HEK293 (cell line): ENCODE measurements around the gene MPPED2.

Source experiments
- CTCF ChIA-PET: fragments of 350-600 bp; formaldehyde crosslinking; extraction: SDS; loops from one replicate; lab custom pipeline; 2021; ENCODE audit warnings: antibody characterized with exemption; lab: Yijun Ruan, JAX
- POLR2A ChIA-PET: fragments of 300-600 bp; formaldehyde crosslinking; extraction: SDS; loops from one replicate; lab custom pipeline; 2020; ENCODE audit warnings: antibody characterized with exemption, inconsistent platforms; lab: Yijun Ruan, JAX
- H3K27ac ChIP-seq: fragments of 200-500 bp; sonication (Bioruptor generic); 2 replicates; pipeline ENCODE4 v1.5.1; 2014; ENCODE audit warnings: low read depth, low read length, control low read depth, inconsistent platforms; ENCODE audit errors: extremely low read depth
- H3K36me3 ChIP-seq, 2 experiments: fragments of 200-500 bp in 1 of 2; sonication (Bioruptor generic) in 1 of 2; 1 replicate in 1 of 2; 2 replicates in 1 of 2; pipeline ENCODE4 v1.5.1; 2014 to 2017; ENCODE audit warnings: inconsistent platforms in 2 of 2, low read length in 2 of 2; ENCODE audit not compliant: control insufficient read depth in 2 of 2, insufficient read depth in 1 of 2
- H3K4me1 ChIP-seq: fragments of 200-500 bp; sonication (Bioruptor generic); 2 replicates; pipeline ENCODE4 v1.5.1; 2014; ENCODE audit warnings: mild to moderate bottlenecking, low read length, inconsistent platforms; ENCODE audit not compliant: control insufficient read depth, insufficient read depth
- H3K4me3 ChIP-seq: 2 replicates; pipeline ENCODE4 v1.5.1; 2011; ENCODE audit warnings: low read depth, mild to moderate bottlenecking, control low read depth, low read length, moderate library complexity
- H3K9me3 ChIP-seq: fragments of 200-500 bp; sonication (Bioruptor generic); 2 replicates; pipeline ENCODE4 v1.5.1; 2014; ENCODE audit warnings: low read depth, low read length, inconsistent platforms; ENCODE audit not compliant: control insufficient read depth, insufficient read depth
- BCL11B ChIP-seq: fragments of 450-650 bp; formaldehyde crosslinking; IDR thresholded peaks from 2 replicates; pipeline ENCODE4 v1.5.1; 2016; ENCODE audit warnings: low read depth, missing biosample characterization, missing genetic modification characterization
- GFI1B ChIP-seq: fragments of 450-650 bp; formaldehyde crosslinking; IDR thresholded peaks from 2 replicates; pipeline ENCODE4 v1.5.1; 2016; ENCODE audit warnings: missing biosample characterization, missing genetic modification characterization
- KLF16 ChIP-seq: fragments of 450-650 bp; formaldehyde crosslinking; IDR thresholded peaks from 2 replicates; pipeline ENCODE4 v1.5.1; 2017; ENCODE audit warnings: missing biosample characterization, missing genetic modification characterization
- OVOL3 ChIP-seq: fragments of 450-650 bp; formaldehyde crosslinking; IDR thresholded peaks from 2 replicates; pipeline ENCODE4 v1.5.1; 2016; ENCODE audit warnings: missing biosample characterization, missing genetic modification characterization
- SCRT1 ChIP-seq: fragments of 450-650 bp; formaldehyde crosslinking; IDR thresholded peaks from 2 replicates; pipeline ENCODE4 v1.5.1; 2016; ENCODE audit warnings: missing biosample characterization, missing genetic modification characterization, borderline replicate concordance
- ZNF146 ChIP-seq: fragments of 450-650 bp; formaldehyde crosslinking; IDR thresholded peaks from 2 replicates; pipeline ENCODE4 v1.5.1; 2016; ENCODE audit warnings: missing biosample characterization, missing genetic modification characterization
- ZNF174 ChIP-seq: fragments of 450-650 bp; formaldehyde crosslinking; IDR thresholded peaks from 2 replicates; pipeline ENCODE4 v1.5.0; 2017; ENCODE audit warnings: missing biosample characterization, mild to moderate bottlenecking, missing genetic modification characterization
- ZNF211 ChIP-seq: fragments of 450-650 bp; formaldehyde crosslinking; IDR thresholded peaks from 2 replicates; pipeline ENCODE4 v1.5.1; 2016; ENCODE audit warnings: low read depth, missing biosample characterization, missing genetic modification characterization
- ZNF311 ChIP-seq: fragments of 450-650 bp; formaldehyde crosslinking; IDR thresholded peaks from 2 replicates; pipeline ENCODE4 v1.5.1; 2017; ENCODE audit warnings: missing biosample characterization, missing genetic modification characterization, borderline replicate concordance
- ZNF514 ChIP-seq: fragments of 450-650 bp; formaldehyde crosslinking; IDR thresholded peaks from 2 replicates; pipeline ENCODE4 v1.5.1; 2016; ENCODE audit warnings: missing biosample characterization, missing genetic modification characterization
- ZNF548 ChIP-seq: fragments of 450-650 bp; formaldehyde crosslinking; IDR thresholded peaks from 2 replicates; pipeline ENCODE4 v1.5.1; 2016; ENCODE audit warnings: missing biosample characterization, missing genetic modification characterization
- ZNF585B ChIP-seq: fragments of 450-650 bp; formaldehyde crosslinking; IDR thresholded peaks from 2 replicates; pipeline ENCODE4 v1.5.1; 2016; ENCODE audit warnings: missing biosample characterization, missing genetic modification characterization
- ZNF677 ChIP-seq: fragments of 450-650 bp; IDR thresholded peaks from 2 replicates; pipeline ENCODE4 v1.5.0; 2018; ENCODE audit warnings: missing biosample characterization, mild to moderate bottlenecking, missing genetic modification characterization, moderate library complexity
- ZNF791 ChIP-seq: fragments of 450-650 bp; formaldehyde crosslinking; IDR thresholded peaks from 2 replicates; pipeline ENCODE4 v1.5.1; 2016; ENCODE audit warnings: missing biosample characterization, missing genetic modification characterization
- TF ChIP-seq, protein P1 (sequence below): fragments of 450-650 bp; IDR thresholded peaks from 2 replicates; pipeline ENCODE4 v1.5.1; 2018; ENCODE audit warnings: missing biosample characterization, mild to moderate bottlenecking, missing genetic modification characterization
- TF ChIP-seq, protein P2 (sequence below): fragments of 450-650 bp; formaldehyde crosslinking; IDR thresholded peaks from 2 replicates; pipeline ENCODE4 v1.5.1; 2016; ENCODE audit warnings: missing biosample characterization, missing genetic modification characterization, low read depth
- TF ChIP-seq, protein P3 (sequence below): fragments of 450-650 bp; formaldehyde crosslinking; IDR thresholded peaks from 2 replicates; pipeline ENCODE4 v1.5.1; 2016; ENCODE audit warnings: missing biosample characterization, missing genetic modification characterization
- TF ChIP-seq, protein P4 (sequence below): fragments of 450-650 bp; formaldehyde crosslinking; IDR thresholded peaks from 2 replicates; pipeline ENCODE4 v1.5.1; 2017; ENCODE audit warnings: missing biosample characterization, missing genetic modification characterization
- TF ChIP-seq, protein P5 (sequence below): fragments of 450-650 bp; formaldehyde crosslinking; IDR thresholded peaks from 2 replicates; pipeline ENCODE4 v1.5.1; 2016; ENCODE audit warnings: missing biosample characterization, missing genetic modification characterization

Gene MPPED2

DNA sequence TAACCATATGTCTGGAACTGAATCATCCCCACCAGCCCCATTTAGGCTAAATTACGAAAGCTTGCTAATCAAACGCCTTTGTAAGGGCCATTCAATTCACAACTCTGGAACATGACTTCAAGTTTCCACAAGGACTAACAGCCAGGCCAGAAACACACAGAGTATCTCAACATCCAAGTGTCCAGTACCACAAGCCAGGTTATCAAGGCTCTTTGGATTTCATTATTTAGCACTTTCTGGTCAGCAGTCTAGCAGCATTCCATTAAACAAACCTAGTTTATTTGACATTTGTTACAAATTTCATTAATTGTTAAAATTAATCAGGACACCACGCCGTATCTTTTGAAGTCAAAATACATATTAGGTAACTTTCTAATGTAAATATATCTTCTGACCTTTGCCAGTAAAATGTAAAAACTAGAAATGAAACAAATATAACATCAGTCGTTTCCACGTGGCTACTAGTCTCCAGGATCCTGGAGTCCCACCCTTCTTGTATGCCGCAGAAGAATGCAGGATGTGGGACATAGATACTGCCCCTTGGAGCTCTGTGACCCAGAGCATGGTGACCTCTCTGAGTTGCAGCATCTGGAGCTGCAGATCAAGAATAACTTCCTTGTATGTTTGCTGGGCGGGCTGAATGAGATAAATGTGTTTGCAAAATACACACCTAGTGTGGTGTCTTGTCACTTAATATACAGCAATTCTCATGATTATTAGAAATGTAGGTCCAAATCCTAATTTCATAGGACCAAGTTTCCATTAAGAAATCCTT lies 64.7 kb downstream of the MPPED2 start:
- Histone ChIP-seq H3K36me3 (no peaks in the 10 kb centered on the region), H3K4me1 (0 out of 2 replicates have a peak, but pooled peaks cover 3% of the 10 kb centered on the region), H3K4me3 (no peak overlapping the region), H3K27ac (no peak overlapping the region), H3K9me3 (no peaks in the 10 kb centered on the region)
- POLR2A ChIA-PET: no interaction called here
- TF ChIP-seq, protein P1, sequence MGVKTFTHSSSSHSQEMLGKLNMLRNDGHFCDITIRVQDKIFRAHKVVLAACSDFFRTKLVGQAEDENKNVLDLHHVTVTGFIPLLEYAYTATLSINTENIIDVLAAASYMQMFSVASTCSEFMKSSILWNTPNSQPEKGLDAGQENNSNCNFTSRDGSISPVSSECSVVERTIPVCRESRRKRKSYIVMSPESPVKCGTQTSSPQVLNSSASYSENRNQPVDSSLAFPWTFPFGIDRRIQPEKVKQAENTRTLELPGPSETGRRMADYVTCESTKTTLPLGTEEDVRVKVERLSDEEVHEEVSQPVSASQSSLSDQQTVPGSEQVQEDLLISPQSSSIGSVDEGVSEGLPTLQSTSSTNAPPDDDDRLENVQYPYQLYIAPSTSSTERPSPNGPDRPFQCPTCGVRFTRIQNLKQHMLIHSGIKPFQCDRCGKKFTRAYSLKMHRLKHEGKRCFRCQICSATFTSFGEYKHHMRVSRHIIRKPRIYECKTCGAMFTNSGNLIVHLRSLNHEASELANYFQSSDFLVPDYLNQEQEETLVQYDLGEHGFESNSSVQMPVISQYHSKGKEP: no peak
- TF ChIP-seq, protein P2, sequence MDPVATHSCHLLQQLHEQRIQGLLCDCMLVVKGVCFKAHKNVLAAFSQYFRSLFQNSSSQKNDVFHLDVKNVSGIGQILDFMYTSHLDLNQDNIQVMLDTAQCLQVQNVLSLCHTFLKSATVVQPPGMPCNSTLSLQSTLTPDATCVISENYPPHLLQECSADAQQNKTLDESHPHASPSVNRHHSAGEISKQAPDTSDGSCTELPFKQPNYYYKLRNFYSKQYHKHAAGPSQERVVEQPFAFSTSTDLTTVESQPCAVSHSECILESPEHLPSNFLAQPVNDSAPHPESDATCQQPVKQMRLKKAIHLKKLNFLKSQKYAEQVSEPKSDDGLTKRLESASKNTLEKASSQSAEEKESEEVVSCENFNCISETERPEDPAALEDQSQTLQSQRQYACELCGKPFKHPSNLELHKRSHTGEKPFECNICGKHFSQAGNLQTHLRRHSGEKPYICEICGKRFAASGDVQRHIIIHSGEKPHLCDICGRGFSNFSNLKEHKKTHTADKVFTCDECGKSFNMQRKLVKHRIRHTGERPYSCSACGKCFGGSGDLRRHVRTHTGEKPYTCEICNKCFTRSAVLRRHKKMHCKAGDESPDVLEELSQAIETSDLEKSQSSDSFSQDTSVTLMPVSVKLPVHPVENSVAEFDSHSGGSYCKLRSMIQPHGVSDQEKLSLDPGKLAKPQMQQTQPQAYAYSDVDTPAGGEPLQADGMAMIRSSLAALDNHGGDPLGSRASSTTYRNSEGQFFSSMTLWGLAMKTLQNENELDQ (tag by site-specific recombination): no peak
- TF ChIP-seq ZNF311 (tag by site-specific recombination): no peak
- no peak for TF ChIP-seq ZNF174 (tag by site-specific recombination)
- no peak for TF ChIP-seq BCL11B (tag by site-specific recombination)
- TF ChIP-seq ZNF585B (tag by site-specific recombination): no peak
- no peak for TF ChIP-seq ZNF791 (tag by site-specific recombination)
- TF ChIP-seq, protein P3, sequence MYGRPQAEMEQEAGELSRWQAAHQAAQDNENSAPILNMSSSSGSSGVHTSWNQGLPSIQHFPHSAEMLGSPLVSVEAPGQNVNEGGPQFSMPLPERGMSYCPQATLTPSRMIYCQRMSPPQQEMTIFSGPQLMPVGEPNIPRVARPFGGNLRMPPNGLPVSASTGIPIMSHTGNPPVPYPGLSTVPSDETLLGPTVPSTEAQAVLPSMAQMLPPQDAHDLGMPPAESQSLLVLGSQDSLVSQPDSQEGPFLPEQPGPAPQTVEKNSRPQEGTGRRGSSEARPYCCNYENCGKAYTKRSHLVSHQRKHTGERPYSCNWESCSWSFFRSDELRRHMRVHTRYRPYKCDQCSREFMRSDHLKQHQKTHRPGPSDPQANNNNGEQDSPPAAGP (tag by site-specific recombination): no peak
- TF ChIP-seq SCRT1 (tag by site-specific recombination): no peak
- no peak for TF ChIP-seq ZNF677
- no peak for TF ChIP-seq OVOL3 (tag by site-specific recombination)
- TF ChIP-seq ZNF146 (tag by site-specific recombination): no peak
- TF ChIP-seq, protein P4, sequence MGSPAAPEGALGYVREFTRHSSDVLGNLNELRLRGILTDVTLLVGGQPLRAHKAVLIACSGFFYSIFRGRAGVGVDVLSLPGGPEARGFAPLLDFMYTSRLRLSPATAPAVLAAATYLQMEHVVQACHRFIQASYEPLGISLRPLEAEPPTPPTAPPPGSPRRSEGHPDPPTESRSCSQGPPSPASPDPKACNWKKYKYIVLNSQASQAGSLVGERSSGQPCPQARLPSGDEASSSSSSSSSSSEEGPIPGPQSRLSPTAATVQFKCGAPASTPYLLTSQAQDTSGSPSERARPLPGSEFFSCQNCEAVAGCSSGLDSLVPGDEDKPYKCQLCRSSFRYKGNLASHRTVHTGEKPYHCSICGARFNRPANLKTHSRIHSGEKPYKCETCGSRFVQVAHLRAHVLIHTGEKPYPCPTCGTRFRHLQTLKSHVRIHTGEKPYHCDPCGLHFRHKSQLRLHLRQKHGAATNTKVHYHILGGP (tag by site-specific recombination): no peak
- TF ChIP-seq ZNF548 (tag by site-specific recombination): no peak
- TF ChIP-seq, protein P5, sequence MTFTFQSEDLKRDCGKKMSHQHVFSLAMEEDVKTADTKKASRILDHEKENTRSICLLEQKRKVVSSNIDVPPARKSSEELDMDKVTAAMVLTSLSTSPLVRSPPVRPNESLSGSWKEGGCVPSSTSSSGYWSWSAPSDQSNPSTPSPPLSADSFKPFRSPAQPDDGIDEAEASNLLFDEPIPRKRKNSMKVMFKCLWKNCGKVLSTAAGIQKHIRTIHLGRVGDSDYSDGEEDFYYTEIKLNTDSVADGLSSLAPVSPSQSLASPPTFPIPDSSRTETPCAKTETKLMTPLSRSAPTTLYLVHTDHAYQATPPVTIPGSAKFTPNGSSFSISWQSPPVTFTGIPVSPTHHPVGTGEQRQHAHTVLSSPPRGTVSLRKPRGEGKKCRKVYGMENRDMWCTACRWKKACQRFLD (tag by site-specific recombination): no peak
- TF ChIP-seq KLF16 (tag by site-specific recombination): no peak
- no peak for TF ChIP-seq ZNF514 (tag by site-specific recombination)
- no peak for TF ChIP-seq ZNF211 (tag by site-specific recombination)
- no peak for TF ChIP-seq GFI1B (tag by site-specific recombination)
- CTCF ChIA-PET: interaction anchor here (0.7 kb wide), 2 partner anchors 166 to 229 kb away, joined by 3 to 4 read pairs; no protein-coding TSS in a partner anchor
